Brain pericyte (primary cell): ENCODE results near the gene SAMD13.
"Not testable (repeated sequence)": the region's sequence is repeated elsewhere in the genome, so short reads cannot be mapped to it uniquely, and the experiment has no call there.

ENCODE experiments used
- DNase-seq: peaks from one replicate; pipeline ENCODE4 v3.0.0-alpha.2; 2012; ENCODE audit warnings: low read depth, low spot score

SAMD13 gene

DNA sequence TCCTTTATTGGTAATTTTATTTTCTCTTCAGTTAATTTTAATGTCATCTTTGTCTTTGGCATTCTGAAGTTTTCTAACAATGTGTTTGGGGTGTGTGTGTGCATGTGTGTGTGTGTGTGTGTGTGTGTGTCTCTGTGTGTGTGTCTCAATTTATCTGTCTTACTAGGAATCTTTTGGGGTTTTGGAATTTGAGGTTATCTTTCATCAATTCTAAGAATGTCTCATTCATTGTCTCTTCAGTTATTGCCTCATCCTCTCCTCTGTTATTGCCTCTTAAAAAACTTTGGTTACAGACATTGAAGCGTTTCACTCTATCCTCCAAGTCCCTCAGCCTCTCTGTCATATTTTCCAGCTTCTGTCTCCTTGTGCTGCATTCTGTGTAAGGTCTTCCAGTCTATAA, 18.1 kb upstream of the SAMD13 start:
- DNase-seq: no peak

DNA sequence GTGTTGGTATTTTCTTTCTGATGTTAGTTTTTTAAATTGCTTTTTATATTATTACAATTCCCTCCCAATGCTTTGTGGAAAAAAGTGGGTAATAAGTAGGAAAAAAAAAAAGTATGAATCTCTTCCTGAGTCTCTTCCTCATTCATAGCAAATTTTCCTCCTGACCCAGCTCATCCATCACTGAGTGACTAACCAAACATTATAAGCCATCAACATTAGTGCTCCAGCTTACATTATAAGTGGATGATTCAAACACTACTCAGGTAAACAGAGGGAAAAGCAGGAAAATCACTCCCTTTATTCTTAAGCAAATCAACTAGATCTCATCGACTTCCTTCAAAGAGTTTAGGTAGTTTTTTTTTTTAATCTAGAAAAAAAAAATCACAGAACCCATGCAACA, 15.4 kb upstream of the SAMD13 start:
- DNase-seq: no peak

DNA sequence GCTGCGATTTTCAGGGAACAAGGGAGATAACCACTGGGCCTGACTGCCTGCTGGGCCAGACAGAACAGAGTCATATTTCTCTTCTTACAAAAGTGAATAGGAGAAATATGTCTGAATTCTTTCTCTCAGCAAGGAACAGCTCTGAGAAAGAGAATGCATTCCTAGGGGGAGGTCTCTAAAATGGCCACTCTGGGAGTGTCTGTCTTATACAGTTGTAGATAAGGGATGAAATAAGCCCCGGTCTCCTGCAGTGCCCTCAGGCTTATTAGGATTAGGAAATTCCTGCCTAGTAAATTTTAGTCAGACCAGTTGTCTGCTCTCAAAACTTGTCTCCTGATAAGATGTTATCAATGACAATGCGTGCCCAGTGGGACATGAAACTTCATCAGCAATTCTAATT, 14.1 kb upstream of the SAMD13 start:
- DNase-seq: not testable (repeated sequence)

DNA sequence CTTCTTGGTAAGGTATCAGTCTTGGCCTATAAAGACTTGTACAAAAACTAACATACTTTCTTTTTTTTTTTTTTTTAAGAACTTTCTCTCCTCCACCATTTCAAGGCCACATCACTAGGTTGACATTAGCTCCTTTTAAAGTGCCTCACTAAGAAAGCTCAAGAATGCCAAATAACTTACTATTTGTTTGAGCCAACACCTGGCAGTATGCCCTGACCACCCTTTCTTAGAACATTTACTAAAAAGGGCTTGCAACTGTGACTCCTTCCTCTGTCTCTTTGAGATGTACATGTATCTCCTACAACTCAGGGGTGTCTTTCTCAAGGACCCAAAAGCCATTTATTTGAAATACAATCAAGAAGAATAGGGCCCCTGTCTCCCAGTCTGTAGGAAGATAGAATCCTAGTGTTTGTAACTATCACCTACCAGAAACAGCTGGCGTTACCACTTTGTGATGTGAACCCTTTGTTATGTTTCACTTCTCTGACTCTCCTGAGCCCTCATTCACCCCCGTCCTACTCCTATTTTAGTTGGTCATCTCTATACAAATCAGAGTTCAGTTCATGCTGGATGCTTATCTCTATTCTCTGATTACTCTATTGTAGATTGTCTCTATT, 12.2 kb upstream of the SAMD13 start:
- no peak for DNase-seq

DNA sequence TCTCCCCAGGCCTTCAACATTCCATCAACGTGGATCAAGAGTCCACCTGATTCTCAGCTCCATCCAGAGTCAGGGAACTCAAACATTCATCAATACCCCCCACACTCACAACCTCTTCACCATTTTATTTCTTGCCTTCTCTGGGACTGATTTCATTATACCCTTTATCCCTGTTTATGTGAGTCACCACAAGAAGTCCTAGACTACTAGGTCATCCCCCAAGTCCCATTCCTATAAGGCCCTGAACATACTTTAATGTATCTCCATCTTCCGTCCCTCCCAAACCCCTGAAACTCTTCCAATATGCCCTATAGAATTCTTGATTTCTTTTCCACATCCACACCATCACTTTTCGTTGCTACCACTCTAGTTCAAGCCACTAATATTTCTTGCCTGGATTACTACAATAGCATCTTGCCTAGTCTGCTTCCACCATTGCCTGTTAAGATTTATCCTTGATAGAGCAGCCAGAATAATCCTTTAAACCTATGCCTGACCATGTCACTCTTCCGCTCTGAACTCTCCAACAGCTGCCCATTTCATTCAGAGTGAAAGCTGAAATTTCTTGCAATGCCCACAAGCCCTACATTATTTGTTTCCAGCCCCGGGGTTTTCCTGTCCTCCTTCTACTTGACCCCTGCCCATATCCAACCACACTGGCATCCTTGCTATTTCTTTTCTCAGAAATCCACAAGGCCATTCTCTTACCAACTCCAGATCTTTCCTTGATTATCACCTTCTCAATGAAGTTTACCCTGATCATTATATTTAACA, 9.4 kb upstream of the SAMD13 start:
- no peak for DNase-seq

DNA sequence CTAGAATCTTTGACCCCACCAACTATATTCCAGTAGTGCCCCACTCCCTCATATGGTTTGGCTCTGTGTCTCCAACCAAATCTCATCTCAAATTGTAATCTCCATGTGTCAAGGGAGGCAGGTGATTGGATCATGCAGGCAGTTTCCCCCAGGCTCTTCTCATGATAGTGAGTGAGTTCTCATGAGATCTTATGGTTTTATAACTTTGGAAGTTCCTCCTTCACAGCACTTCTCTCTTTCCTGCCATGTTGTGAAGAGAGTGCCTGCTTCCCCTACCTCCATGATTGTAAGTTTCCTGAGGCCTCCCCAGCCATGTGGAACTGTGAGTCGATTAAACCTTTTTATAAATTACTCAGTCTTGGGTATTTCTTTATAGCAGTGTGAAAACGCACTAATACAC, 7.7 kb upstream of the SAMD13 start:
- no peak for DNase-seq

DNA sequence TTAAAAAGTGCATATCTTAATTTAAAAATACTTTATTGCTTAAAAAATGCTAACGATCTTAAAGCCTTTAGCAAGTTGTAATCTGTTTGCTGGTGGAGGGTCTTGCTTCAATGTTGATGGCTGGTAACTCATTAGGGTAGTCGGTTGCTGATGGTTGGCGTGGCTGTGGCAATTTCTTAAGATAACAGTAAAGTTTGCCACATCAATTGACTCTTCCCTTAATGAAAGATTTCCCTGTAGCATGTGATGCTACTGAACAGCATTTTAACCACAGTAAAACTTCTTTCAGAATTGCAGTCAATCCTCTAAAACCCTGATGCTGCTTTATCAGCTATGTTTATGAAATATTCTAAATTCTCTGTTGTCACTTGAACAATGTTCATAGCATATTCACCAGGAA, 6.8 kb upstream of the SAMD13 start:
- no peak for DNase-seq

DNA sequence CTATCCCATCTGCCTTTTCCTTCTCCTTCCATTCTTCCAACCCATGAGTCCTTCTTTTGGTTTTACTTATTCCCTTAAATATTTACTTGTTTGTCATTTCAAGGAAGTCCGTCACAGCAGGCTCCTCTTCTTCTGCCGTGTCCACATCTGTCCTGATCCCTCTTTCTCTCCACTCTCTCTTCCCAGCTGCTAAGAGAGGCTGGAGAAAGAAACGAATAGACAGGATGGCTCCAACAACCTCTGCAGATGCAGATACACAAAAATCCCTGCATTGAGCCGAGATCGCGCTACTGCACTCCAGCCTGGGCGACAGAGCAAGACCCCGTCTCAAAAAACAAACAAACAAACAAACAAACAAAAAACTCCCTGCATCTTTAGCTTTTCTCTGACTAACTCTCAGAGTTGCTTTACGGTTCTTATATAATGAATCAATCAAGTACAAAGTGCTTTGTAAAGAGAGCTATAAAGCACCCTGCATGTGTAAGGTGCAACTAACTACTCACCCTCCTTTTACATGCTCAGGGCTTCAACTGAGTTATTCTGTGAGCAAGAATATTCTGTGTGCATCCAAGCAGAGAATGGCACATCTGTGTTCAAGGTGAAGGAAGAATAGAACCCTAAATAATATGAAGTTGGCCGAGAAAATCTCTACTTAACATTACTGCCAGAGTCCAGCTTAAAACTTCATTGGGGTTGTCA, 3.8 kb upstream of the SAMD13 start:
- no peak for DNase-seq

DNA sequence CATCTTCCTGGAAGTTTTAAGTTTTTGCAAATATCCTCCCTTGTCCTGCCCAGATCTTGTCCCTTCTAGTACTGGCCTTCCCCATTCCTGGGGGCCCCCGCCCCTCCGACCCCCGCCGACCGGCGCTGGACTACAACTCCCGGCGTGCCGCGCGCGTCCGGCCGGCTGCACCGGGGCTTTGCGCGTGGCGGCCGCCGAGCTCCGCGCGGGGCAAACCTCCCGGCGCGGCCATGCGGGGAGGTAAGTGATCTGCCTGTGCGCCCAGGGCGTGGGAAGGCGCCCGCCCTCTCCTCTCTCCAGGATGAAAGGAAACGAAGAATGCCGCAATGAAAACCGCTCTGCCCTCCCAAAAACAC, 3.2 kb upstream of the SAMD13 start:
- no peak for DNase-seq

DNA sequence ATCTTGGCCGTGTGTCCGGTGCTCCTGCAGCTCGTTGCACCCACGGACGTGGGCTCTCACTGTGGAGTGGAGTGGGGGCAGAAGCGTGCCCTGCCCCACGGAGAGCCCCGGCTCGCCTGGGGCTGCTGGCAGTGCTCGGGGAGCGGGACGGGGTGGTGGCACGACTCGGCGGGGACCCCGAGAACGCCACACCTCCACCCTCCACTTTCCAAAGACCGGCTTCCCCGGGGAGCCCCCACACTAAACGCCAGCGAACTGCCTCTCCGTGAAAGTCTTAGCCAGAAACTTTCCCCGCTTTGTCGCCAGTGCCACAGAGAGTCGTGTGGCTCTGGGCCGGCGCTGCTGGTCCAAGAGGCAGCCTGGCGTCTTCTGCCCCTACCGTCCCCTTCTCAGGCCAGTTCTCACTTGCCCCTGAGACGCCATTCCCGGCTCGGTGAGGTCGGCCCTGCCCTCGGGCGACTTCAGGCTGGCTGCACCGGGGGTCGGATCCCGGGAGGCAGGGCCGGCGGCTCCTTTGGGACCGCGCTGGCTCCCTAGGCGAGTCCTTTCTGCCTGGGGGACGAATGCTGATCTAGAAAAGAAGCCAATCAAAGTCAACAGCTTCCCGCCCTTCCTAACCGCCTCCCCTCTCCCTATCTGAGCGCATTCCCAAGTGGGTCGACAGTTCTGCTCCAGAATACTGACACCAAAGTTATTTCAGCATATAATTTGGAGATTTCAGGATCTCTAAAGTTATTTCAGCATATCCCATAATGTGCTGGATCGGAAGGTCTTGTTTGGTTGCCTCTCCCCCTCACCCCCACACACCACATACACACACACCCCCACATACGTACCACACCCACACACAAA, 2.6 kb upstream of the SAMD13 start:
- DNase-seq: no peak

DNA sequence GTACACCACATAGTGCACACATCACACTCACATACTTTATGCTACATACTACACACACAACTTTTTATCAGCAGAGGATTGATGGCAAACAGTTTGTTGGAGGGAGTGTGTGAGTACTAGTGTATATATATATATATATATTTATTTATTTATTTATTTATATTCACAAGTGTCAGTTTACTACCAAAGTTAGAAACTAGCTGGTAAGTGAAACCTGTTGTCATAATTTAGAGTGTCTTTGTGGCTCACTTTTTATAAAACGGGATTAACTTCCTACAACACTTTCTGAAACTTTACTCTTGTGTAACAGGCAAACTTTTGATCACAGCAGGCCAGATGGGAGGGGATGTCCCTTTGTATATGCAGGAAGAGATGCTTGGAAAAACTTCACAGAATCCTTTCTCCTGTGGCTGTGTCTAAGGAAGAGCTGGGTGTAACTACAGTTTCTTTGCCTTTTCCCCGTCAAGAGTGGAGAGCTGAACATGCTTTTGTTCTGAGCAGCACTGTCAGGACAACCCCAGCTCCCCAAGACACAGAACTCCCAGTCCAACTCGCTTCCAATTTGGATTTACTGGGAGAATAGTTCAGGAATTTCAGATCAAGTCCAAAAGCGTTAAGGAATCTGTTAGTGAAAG, 1.9 kb upstream of the SAMD13 start:
- no peak for DNase-seq

DNA sequence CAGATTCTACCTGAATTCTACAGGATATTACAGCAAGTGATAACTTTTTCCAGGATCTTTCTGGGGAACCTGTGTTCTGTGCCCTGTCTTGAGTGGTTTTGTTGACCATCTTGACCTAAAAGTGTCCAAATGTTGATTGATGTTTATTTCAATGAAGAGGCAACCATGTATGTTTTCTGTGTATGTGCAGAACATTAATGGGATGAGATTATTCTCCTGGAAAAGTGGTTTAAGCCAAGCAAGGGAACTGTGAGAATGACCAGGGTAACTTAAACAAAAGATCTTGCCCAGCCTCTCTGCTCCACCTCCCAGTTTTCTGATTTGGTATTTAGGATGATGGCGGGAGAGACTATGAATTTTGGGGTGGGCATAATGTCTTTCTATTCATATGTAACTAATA, 1.0 kb upstream of the SAMD13 start:
- DNase-seq: no peak

DNA sequence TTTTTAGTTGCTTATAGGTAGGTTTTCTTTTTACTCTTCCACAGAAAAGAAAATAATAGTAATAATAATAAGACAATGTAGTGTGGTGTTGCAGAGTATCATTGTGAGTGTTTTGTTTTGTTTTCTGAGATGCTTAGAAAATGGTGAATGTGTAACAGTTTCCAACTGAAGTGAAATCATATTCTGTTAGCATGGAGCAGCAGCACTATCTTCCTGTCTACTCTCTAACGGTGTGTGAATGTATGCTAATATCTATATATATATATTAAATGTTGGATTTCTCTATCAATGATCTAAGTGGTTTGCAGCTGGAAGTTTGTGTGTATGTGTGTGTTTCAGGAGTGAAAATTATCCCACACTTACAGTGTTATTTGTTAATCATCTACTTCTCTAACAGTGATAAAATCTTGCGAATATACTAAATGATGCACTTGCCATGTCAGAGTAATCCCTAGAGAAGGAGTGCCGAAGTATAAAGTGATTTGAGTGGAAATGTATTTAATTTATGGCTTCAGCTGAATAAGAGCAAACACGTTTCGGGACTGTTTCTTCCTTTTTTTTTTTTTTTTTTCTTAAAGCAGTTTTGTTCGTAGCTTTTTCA, 377 bp downstream of the SAMD13 start:
- no peak for DNase-seq

DNA sequence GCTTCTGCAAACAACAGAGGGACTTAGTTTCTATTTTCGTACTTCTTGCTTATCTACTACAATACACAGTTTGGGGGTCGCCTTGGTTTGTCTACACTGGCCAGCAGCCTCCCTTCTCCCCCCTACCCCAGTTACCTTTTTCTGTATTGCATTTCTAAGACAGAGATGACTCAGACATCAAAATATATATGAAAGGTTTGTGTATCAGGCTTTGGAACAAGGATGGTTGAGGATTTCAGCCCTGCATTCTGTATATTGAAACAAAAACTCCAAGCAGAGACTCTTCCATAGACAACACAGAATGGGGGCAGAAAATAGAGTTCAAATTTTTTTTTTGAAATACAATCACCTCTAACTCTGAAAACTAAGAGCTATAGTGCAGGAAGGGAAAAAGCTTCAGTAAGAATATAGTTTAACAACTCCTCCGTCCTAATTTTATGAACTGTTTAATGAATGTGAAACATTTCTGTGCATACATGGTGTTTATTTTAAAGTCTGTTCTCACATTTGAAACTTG, 1.9 kb downstream of the SAMD13 start:
- DNase-seq: no peak

DNA sequence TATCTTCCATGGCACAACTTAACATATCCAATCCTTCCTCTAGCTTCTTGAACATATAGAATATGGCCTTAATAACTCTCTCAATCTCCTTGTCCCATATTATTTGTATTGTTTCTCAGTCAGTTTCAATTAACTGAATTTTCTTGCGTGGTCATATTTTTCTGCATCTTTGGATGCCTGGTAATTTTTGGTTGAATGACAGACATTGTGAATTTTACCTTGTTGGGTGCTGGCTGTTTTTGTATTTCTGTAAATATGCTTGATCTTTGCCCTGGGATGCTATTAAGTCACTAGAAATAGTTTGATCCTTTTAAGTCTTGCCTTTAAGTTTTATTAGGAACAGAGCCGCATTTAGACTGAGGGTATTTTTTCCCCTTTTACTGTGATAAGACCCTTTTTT, 5.9 kb downstream of the SAMD13 start:
- DNase-seq: no peak

DNA sequence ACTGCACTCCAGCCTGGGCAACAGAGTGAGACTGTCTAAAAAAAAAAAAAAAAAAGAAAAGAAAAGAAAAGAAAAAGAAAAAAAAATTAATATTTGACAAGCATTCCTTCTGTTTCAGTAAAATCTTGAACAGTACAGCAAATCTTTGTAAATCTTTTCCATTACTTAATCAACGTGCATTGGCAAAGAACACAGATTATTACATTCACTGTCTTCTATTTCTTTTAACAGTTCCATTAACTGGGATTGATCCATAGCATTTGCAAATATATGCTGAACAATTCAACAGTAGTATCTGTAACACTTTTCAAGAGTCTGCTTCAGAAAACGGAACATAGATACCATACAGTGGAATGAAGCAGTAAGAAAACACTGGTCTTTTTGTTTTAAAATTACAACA, 9.8 kb downstream of the SAMD13 start:
- DNase-seq: no peak

DNA sequence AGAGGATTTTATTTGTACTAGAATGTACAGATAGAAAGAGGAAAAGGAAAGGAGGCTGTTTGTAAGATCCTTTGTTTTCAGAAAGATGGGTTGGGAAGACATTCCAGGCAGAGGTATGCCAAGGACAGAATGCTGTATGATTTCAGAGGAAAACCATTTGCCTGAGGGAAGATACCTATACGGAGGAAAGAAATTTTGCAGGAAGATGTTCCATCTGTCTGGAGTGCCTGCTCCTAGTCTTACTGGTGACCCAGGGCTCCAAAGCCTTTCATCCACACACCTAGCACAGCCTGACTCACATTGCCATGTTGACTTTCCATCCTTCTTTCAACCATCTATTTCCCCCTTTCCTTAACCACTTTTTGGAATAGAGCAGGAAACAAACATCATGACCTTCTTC, 18.2 kb downstream of the SAMD13 start:
- no peak for DNase-seq

DNA sequence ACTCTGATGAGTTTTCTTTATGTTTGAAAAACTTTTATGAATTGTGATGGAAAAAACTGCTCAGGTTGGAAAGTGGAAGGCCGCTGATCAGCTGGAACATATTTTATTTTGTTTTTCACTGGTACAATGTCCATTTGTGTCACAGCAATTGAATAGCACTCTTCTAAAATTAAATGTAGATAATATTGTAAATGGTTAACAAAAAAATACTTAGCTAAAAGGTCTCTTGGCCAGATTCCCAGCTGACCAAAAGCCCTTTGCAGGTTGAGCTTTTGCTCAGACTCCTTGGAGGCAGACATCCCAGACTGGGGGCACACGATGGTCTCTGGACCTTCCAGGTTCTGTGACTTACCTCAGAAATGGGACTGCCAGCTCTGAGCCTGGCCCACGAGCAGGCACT, 26.3 kb downstream of the SAMD13 start:
- DNase-seq: no peak

DNA sequence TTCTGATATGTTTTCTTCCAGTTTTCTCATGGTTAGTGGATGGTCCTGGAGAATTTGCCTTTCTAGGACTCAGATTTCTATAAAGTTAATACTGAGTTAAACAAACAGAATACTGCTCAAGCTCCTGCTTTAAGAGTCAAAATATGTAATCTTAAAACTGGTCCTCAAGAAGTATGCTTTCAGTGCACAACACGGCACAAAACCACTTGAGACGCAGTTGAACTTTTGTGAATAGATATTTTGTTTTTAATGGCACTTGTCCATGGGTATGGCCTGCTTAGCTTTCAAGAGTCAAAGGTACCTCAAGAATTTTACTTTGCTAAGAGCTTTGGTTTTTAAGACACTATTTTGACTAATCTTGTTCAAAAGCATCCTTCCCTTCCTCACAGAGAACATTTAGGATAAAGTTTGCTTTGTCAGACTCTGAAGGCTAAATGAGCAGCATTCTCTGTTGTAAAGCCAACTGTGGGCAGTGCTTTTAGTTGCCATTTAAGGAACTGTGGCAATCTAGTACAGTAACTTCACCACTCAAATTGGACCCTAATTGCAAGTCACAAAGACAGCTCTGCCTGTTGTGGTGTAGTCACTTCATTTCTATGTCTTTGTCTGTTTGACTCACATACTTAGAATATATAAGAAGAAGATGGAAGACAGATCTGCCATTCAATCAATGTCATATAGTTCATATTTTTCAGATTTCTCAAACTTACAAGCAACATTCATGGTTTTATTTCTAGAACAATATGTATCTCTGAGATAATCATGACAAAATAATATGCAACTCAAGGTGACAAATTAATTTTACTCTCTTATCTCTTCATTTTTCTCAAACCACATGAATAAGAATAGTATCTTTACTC, 28.8 kb downstream of the SAMD13 start:
- DNase-seq: no peak

DNA sequence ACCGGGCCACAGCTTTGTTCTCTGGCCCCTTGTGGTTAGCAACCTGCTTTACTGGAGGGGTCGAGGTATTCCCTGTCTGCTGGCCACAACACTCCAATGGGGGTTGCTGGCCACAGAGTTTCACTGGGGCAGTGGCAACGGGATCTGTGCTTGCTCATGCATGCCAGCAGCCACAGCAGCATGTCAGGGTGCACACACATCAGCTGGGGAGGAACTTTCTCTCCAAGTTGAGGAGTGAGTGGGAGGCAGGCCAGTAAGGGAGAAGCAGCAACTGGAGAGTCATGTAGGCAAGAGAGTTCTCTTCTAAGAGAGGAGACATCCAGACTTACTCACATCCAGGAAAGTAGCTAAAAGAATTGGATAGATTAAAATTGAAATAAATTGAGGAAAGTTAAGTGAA, 38.0 kb downstream of the SAMD13 start:
- no peak for DNase-seq
